ENCODE data around the gene PCAT7. TPM values are rescaled to one million over a fixed set of nuclear protein-coding genes. Genes with fewer than 3 reads are reported as not detected.

PCAT7 gene
- total and polyA plus RNA-seq, 9 of the 15 experiments (the other 6 are each of a cell fraction or from before 2014, with no cell fraction given) = 0.09 to 0.13 TPM; not detected in 7

DNA sequence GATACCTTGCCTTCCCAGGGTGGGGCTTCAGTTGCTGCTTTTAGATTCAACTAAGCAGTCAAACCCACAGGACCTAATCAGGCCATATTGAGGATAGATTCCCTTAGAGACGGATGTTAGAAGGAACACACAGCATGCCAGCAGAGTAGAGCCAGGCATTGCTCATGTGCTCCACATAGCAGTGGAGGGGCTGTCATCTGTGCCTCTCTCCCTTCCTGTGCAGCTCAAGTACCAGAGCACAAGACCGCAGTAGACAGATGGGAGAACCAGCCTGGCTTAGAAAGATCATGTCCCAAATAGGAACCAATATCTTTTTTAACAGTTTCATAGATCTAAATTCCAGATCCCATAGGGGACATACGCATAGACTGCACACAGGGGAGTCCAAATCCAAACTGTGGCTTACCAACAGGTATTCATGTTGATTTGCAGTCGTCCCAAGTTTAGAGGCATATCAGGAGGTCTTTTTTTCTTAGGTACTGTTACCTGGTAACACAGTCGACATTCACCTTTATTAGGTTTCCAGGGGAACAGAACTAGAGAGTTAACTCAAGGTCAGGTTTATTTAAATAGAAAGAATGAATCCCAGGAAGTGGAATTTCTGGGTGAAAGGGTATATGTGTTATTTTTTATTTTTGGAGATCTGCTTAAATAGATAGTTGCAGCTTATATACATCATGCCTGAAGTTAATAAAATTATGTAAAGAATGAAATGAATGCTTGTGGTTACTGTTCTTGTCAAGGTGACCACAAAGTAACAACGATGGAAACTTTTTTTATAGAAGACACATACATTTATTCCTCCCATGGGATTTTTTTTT lies 43.5 kb upstream of the PCAT7 start:
- no peak overlapping the region for H3K4me2 ChIP-seq (ENCODE audit: insufficient read depth, low read length)
- in situ Hi-C loops (cut with MboI) = no loop called here

More for the DNA sequence above, 43.5 kb upstream of the PCAT7 start:
- Histone ChIP-seq H3K27ac (ENCODE audit: extremely low read depth, low read depth, low read length) (no peak overlapping the region), H3K4me1 (replicated peaks in 1 of 2; ENCODE audit: control insufficient read depth in 2 of 2, insufficient read depth in 2 of 2, low read length in 2 of 2) (no peaks in the 10 kb centered on the region), H2AFZ (ENCODE audit: low read depth, low read length) (no peak overlapping the region), H3K4me3 (no peak overlapping the region), H4K20me1 (replicated peaks; ENCODE audit: control insufficient read depth, insufficient read depth, low read length) (no peaks in the 10 kb centered on the region), H3K9me3 (replicated peaks; ENCODE audit: control insufficient read depth, insufficient read depth, low read depth, low read length) (no peaks in the 10 kb centered on the region), H3K27me3 (ENCODE audit: control insufficient read depth in 2 of 2, insufficient read depth in 2 of 2, low read length in 2 of 2) (peaks cover 7 to 13% of the 10 kb centered on the region in 2 experiments; a peak in 4 of 5 replicates), H3K36me3 (ENCODE audit: control insufficient read depth, insufficient read depth, low read length) (no peaks in the 10 kb centered on the region), H3K9me1 (ENCODE audit: control insufficient read depth, insufficient read depth, low read length) (no peaks in the 10 kb centered on the region), H3K79me2 (ENCODE audit: control insufficient read depth, insufficient read depth, low read length) (no peaks in the 10 kb centered on the region), H3K9ac (ENCODE audit: insufficient read depth in 1 of 2, low read depth in 2 of 2, low read length in 2 of 2) (no peak overlapping the region)
- ATAC-seq (no peak; the same call in 2 of the 3 replicates), FAIRE-seq (no peak), DNase-seq (ENCODE audit: extremely low read depth in 1 of 4, low spot score in 3 of 4) (no peak)
- CTCF ChIA-PET (ENCODE audit: low intra/inter-chr PET ratio) = no interaction called here
- TF ChIP-seq ZNF431 (CRISPR knock-in tag; IDR thresholded peaks at IDR 0.05) (no peak), FOXJ2 (tag; IDR thresholded peaks at IDR 0.05) (no peak), ZNF740 (CRISPR knock-in tag; IDR thresholded peaks at IDR 0.05) (no peak), ZNF740 (tag; IDR thresholded peaks at IDR 0.05) (no peak), CC2D1A (IDR thresholded peaks at IDR 0.05) (no peak), PTBP1 (IDR thresholded peaks at IDR 0.05; ENCODE audit: low read depth, low read length) (no peak), U2AF1 (optimal IDR thresholded peaks at IDR 0.05; ENCODE audit: low read depth, low read length) (no peak), SREBF2 (CRISPR knock-in tag; IDR thresholded peaks at IDR 0.05) (no peak), POU5F1 (IDR thresholded peaks at IDR 0.05; ENCODE audit: borderline replicate concordance, low read depth, low read length, partially characterized antibody) (no peak), ZC3H11A (IDR thresholded peaks at IDR 0.05; ENCODE audit: low read depth, low read length) (no peak), XRCC5 (IDR thresholded peaks at IDR 0.05; ENCODE audit: low read depth, low read length) (no peak)
- no TSS peak for BruUV-seq (replicated peaks)
- intact Hi-C loops (cut with micrococcal nuclease) = no loop called here
- POLR2A ChIA-PET = interaction anchor here (0.6 to 0.7 kb wide), 2 partner anchors 16 to 20 kb away, joined by 3 read pairs; no protein-coding TSS in a partner anchor
- WGBS (ENCODE audit: insufficient coverage, low coverage, missing lambda C conversion rate) = 9% methylated on average over 6 of the region's 6 CpGs

Measured in K562 (cell line).